GM21390 (cell line): Measurements from ENCODE around the gene TP53TG3F.
"Not testable (repeated sequence)": the region's sequence is repeated elsewhere in the genome, so short reads cannot be mapped to it uniquely, and the experiment has no call there.

ENCODE experiments used
- ATAC-seq: cut with Tn5 transposase; IDR thresholded peaks from one replicate; pipeline ENCODE4 v1.9.1; 2021; ENCODE audit not compliant: unreplicated experiment

TP53TG3F gene

GRCh38 chr16:33459312-33459711 is at the start of gene TP53TG3F:
Gene TP53TG3F, plus strand, starts transcription at chr16:33459612. Its CDS starts 68 bp downstream, at chr16:33459680.
- not testable (repeated sequence) for ATAC-seq

GRCh38 chr16:33491611-33492010 is 32.2 kb downstream of the TP53TG3F start:
- ATAC-seq, result not testable (repeated sequence)

- ATAC-seq, result not testable (repeated sequence)
Observed at GRCh38 chr16:33507231-33507630, 47.8 kb downstream of the TP53TG3F start.

DNA sequence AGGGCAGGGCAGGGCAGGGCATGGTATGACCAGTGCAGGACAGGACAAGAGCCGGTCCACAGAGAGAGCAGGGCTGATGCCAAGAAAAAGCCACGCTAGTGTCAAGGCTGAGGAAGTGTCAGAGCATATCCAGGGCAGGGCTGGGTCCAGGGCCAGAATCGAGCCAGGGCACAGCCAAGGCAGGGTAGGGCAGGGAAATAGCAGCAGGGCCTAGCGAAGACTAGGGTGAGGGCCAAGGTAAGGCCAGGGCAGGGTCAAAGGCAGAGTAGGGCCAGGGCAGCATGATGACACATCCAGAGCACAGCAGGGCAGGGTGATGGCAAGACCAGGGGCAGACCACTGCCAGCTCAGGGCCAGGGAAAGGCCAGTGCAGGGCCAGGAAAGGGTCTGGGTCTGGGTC is 49.7 kb downstream of the TP53TG3F start:
- ATAC-seq, result not testable (repeated sequence)

GRCh38 chr16:33509906-33510305 is 50.5 kb downstream of the TP53TG3F start:
- not testable (repeated sequence) for ATAC-seq
